HEK293 (cell line): ENCODE measurements around the gene PHLDB1.
A peak's percentile ranks its signal among the peaks of the same experiment; 100 is the strongest.

Source experiments
- HOXD13 ChIP-seq: sonication (generic); formaldehyde crosslinking; IDR thresholded peaks from 2 replicates; pipeline ENCODE4 v1.8.0; 2022; ENCODE audit warnings: missing genetic modification reagents, borderline replicate concordance
- KLF16 ChIP-seq: fragments of 450-650 bp; formaldehyde crosslinking; IDR thresholded peaks from 2 replicates; pipeline ENCODE4 v1.5.1; 2017; ENCODE audit warnings: missing biosample characterization, missing genetic modification characterization
- RBAK ChIP-seq: fragments of 450-650 bp; formaldehyde crosslinking; IDR thresholded peaks from 2 replicates; pipeline ENCODE4 v1.5.1; 2016; ENCODE audit warnings: missing biosample characterization, missing genetic modification characterization
- SP7 ChIP-seq: fragments of 450-650 bp; formaldehyde crosslinking; IDR thresholded peaks from 2 replicates; pipeline ENCODE4 v1.5.1; 2016; ENCODE audit warnings: missing biosample characterization, missing genetic modification characterization
- ZBTB1 ChIP-seq: fragments of 450-650 bp; formaldehyde crosslinking; IDR thresholded peaks from 2 replicates; pipeline ENCODE4 v1.5.1; 2016; ENCODE audit warnings: missing biosample characterization, missing genetic modification characterization
- ZNF138 ChIP-seq: fragments of 450-650 bp; formaldehyde crosslinking; IDR thresholded peaks from 2 replicates; pipeline ENCODE4 v1.5.1; 2016; ENCODE audit warnings: missing biosample characterization, missing genetic modification characterization, borderline replicate concordance
- ZNF140 ChIP-seq: fragments of 450-650 bp; formaldehyde crosslinking; IDR thresholded peaks from 2 replicates; pipeline ENCODE4 v1.5.1; 2016; ENCODE audit warnings: missing biosample characterization, missing genetic modification characterization
- ZNF146 ChIP-seq: fragments of 450-650 bp; formaldehyde crosslinking; IDR thresholded peaks from 2 replicates; pipeline ENCODE4 v1.5.1; 2016; ENCODE audit warnings: missing biosample characterization, missing genetic modification characterization
- ZNF24 ChIP-seq: fragments of 450-650 bp; formaldehyde crosslinking; IDR thresholded peaks from 2 replicates; pipeline ENCODE4 v1.5.1; 2016; ENCODE audit warnings: missing biosample characterization, missing genetic modification characterization
- ZNF311 ChIP-seq: fragments of 450-650 bp; formaldehyde crosslinking; IDR thresholded peaks from 2 replicates; pipeline ENCODE4 v1.5.1; 2017; ENCODE audit warnings: missing biosample characterization, missing genetic modification characterization, borderline replicate concordance
- ZNF335 ChIP-seq: fragments of 450-650 bp; formaldehyde crosslinking; conservative IDR thresholded peaks from 2 replicates; pipeline ENCODE4 v1.5.1; 2016; ENCODE audit warnings: missing biosample characterization, missing genetic modification characterization
- ZNF548 ChIP-seq: fragments of 450-650 bp; formaldehyde crosslinking; IDR thresholded peaks from 2 replicates; pipeline ENCODE4 v1.5.1; 2016; ENCODE audit warnings: missing biosample characterization, missing genetic modification characterization
- ZNF560 ChIP-seq: fragments of 450-650 bp; formaldehyde crosslinking; IDR thresholded peaks from 2 replicates; pipeline ENCODE4 v1.5.1; 2017; ENCODE audit warnings: missing biosample characterization, missing genetic modification characterization, borderline replicate concordance
- ZNF585B ChIP-seq: fragments of 450-650 bp; formaldehyde crosslinking; IDR thresholded peaks from 2 replicates; pipeline ENCODE4 v1.5.1; 2016; ENCODE audit warnings: missing biosample characterization, missing genetic modification characterization
- ZNF610 ChIP-seq: fragments of 450-650 bp; formaldehyde crosslinking; IDR thresholded peaks from 2 replicates; pipeline ENCODE4 v1.5.1; 2016; ENCODE audit warnings: missing biosample characterization, missing genetic modification characterization, borderline replicate concordance
- ZNF747 ChIP-seq: fragments of 450-650 bp; formaldehyde crosslinking; IDR thresholded peaks from 2 replicates; pipeline ENCODE4 v1.5.1; 2016; ENCODE audit warnings: missing biosample characterization, missing genetic modification characterization
- ZNF768 ChIP-seq: fragments of 450-650 bp; formaldehyde crosslinking; IDR thresholded peaks from 2 replicates; pipeline ENCODE4 v1.5.1; 2018; ENCODE audit warnings: missing biosample characterization, mild to moderate bottlenecking, missing genetic modification characterization
- ZSCAN30 ChIP-seq: fragments of 450-650 bp; IDR thresholded peaks from 2 replicates; pipeline ENCODE4 v1.5.1; 2018; ENCODE audit warnings: missing biosample characterization, mild to moderate bottlenecking, missing genetic modification characterization, moderate library complexity
- TF ChIP-seq, protein P1 (sequence below): fragments of 450-650 bp; formaldehyde crosslinking; IDR thresholded peaks from 2 replicates; pipeline ENCODE4 v1.5.0; 2017; ENCODE audit warnings: missing biosample characterization, missing genetic modification characterization, borderline replicate concordance
- TF ChIP-seq, protein P2 (sequence below): fragments of 450-650 bp; formaldehyde crosslinking; conservative IDR thresholded peaks from 2 replicates; pipeline ENCODE4 v1.5.1; 2016; ENCODE audit warnings: low read depth, missing biosample characterization, missing genetic modification characterization
- TF ChIP-seq, protein P3 (sequence below): fragments of 450-650 bp; formaldehyde crosslinking; IDR thresholded peaks from 2 replicates; pipeline ENCODE4 v1.5.1; 2016; ENCODE audit warnings: missing biosample characterization, missing genetic modification characterization
- TF ChIP-seq, protein P4 (sequence below): IDR thresholded peaks from 2 replicates; pipeline ENCODE4 v1.6.1; 2011; ENCODE audit warnings: mild to moderate bottlenecking, low read depth, low read length, borderline replicate concordance
- TF ChIP-seq, protein P5 (sequence below): fragments of 450-650 bp; formaldehyde crosslinking; IDR thresholded peaks from 2 replicates; pipeline ENCODE4 v1.5.1; 2016; ENCODE audit warnings: missing biosample characterization, missing genetic modification characterization
- TF ChIP-seq, protein P6 (sequence below): fragments of 450-650 bp; formaldehyde crosslinking; IDR thresholded peaks from 2 replicates; pipeline ENCODE4 v1.5.1; 2016; ENCODE audit warnings: missing biosample characterization, missing genetic modification characterization

Gene PHLDB1

DNA sequence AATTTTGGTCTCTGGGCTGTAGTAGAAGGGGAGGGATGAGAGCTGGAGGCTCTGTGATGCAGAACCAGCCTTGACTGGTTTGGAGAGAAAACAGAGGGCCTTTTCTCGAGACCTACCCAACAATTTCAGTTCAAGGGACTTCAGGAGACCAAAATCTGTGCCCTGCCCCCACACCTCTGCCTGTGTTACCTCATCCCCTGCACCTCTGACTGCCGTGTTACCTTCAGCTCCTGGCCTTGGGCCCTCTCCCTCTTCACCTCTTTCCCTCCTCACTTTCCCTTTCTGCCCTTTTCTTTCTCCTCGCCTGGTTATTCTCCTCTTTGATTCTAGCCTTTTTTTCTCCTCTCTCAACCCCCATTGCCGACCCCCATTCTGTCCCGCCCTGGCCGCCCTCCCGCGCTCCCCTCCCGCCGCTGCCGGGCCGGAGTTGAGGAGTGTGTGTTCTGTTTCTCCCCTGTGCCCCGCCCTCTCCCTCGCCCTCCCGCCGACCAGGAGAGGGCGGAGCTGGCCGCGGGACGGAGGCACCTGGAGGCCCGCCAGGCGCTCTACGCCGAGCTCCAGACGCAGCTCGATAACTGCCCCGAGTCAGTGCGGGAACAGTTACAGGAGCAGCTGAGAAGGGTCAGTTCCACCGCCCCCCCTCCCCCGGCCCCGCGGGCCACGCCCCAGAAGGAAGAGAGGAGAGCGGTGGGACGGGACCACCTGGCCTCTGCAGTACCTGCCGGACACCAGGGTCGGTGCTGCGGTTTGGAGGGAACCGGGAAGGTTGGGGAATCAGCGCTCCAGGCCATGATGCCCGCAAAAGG, 27.2 kb downstream of the PHLDB1 start (continued):
- TF ChIP-seq, protein P1, sequence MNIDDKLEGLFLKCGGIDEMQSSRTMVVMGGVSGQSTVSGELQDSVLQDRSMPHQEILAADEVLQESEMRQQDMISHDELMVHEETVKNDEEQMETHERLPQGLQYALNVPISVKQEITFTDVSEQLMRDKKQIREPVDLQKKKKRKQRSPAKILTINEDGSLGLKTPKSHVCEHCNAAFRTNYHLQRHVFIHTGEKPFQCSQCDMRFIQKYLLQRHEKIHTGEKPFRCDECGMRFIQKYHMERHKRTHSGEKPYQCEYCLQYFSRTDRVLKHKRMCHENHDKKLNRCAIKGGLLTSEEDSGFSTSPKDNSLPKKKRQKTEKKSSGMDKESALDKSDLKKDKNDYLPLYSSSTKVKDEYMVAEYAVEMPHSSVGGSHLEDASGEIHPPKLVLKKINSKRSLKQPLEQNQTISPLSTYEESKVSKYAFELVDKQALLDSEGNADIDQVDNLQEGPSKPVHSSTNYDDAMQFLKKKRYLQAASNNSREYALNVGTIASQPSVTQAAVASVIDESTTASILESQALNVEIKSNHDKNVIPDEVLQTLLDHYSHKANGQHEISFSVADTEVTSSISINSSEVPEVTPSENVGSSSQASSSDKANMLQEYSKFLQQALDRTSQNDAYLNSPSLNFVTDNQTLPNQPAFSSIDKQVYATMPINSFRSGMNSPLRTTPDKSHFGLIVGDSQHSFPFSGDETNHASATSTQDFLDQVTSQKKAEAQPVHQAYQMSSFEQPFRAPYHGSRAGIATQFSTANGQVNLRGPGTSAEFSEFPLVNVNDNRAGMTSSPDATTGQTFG (tag by site-specific recombination) = no peak
- no peak for TF ChIP-seq ZNF548 (tag by site-specific recombination)
- peak; percentile 80 for TF ChIP-seq ZNF335 (tag by site-specific recombination)
- no peak for TF ChIP-seq ZNF768 (tag by site-specific recombination)
- no peak for TF ChIP-seq ZNF585B (tag by site-specific recombination)
- 0 out of 2 replicates have a peak, but pooled peaks have one; percentile 7 for TF ChIP-seq ZNF146 (tag by site-specific recombination)
- TF ChIP-seq, protein P2, sequence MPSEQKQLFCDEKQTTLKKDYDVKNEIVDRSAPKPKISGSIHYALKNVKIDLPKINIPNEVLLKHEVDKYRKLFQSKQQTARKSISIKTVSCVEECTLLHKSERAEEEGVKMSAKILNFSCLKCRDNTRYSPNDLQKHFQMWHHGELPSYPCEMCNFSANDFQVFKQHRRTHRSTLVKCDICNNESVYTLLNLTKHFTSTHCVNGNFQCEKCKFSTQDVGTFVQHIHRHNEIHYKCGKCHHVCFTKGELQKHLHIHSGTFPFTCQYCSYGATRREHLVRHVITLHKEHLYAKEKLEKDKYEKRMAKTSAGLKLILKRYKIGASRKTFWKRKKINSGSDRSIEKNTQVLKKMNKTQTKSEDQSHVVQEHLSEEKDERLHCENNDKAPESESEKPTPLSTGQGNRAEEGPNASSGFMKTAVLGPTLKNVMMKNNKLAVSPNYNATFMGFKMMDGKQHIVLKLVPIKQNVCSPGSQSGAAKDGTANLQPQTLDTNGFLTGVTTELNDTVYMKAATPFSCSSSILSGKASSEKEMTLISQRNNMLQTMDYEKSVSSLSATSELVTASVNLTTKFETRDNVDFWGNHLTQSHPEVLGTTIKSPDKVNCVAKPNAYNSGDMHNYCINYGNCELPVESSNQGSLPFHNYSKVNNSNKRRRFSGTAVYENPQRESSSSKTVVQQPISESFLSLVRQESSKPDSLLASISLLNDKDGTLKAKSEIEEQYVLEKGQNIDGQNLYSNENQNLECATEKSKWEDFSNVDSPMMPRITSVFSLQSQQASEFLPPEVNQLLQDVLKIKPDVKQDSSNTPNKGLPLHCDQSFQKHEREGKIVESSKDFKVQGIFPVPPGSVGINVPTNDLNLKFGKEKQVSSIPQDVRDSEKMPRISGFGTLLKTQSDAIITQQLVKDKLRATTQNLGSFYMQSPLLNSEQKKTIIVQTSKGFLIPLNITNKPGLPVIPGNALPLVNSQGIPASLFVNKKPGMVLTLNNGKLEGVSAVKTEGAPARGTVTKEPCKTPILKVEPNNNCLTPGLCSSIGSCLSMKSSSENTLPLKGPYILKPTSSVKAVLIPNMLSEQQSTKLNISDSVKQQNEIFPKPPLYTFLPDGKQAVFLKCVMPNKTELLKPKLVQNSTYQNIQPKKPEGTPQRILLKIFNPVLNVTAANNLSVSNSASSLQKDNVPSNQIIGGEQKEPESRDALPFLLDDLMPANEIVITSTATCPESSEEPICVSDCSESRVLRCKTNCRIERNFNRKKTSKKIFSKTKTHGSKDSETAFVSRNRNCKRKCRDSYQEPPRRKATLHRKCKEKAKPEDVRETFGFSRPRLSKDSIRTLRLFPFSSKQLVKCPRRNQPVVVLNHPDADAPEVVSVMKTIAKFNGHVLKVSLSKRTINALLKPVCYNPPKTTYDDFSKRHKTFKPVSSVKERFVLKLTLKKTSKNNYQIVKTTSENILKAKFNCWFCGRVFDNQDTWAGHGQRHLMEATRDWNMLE (tag by site-specific recombination) = no peak
- no peak for TF ChIP-seq ZNF311 (tag by site-specific recombination)
- TF ChIP-seq ZNF747 (tag by site-specific recombination) = no peak
- TF ChIP-seq, protein P3, sequence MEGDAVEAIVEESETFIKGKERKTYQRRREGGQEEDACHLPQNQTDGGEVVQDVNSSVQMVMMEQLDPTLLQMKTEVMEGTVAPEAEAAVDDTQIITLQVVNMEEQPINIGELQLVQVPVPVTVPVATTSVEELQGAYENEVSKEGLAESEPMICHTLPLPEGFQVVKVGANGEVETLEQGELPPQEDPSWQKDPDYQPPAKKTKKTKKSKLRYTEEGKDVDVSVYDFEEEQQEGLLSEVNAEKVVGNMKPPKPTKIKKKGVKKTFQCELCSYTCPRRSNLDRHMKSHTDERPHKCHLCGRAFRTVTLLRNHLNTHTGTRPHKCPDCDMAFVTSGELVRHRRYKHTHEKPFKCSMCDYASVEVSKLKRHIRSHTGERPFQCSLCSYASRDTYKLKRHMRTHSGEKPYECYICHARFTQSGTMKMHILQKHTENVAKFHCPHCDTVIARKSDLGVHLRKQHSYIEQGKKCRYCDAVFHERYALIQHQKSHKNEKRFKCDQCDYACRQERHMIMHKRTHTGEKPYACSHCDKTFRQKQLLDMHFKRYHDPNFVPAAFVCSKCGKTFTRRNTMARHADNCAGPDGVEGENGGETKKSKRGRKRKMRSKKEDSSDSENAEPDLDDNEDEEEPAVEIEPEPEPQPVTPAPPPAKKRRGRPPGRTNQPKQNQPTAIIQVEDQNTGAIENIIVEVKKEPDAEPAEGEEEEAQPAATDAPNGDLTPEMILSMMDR (tag by site-specific recombination) = peak; percentile 29
- TF ChIP-seq, protein P4, sequence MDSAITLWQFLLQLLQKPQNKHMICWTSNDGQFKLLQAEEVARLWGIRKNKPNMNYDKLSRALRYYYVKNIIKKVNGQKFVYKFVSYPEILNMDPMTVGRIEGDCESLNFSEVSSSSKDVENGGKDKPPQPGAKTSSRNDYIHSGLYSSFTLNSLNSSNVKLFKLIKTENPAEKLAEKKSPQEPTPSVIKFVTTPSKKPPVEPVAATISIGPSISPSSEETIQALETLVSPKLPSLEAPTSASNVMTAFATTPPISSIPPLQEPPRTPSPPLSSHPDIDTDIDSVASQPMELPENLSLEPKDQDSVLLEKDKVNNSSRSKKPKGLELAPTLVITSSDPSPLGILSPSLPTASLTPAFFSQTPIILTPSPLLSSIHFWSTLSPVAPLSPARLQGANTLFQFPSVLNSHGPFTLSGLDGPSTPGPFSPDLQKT = no peak
- TF ChIP-seq, protein P5, sequence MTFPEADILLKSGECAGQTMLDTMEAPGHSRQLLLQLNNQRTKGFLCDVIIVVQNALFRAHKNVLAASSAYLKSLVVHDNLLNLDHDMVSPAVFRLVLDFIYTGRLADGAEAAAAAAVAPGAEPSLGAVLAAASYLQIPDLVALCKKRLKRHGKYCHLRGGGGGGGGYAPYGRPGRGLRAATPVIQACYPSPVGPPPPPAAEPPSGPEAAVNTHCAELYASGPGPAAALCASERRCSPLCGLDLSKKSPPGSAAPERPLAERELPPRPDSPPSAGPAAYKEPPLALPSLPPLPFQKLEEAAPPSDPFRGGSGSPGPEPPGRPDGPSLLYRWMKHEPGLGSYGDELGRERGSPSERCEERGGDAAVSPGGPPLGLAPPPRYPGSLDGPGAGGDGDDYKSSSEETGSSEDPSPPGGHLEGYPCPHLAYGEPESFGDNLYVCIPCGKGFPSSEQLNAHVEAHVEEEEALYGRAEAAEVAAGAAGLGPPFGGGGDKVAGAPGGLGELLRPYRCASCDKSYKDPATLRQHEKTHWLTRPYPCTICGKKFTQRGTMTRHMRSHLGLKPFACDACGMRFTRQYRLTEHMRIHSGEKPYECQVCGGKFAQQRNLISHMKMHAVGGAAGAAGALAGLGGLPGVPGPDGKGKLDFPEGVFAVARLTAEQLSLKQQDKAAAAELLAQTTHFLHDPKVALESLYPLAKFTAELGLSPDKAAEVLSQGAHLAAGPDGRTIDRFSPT = no peak
- peak; percentile 27; the same call in 1 of the 2 replicates for TF ChIP-seq KLF16 (tag by site-specific recombination)
- TF ChIP-seq ZNF560 (tag by site-specific recombination) = no peak
- no peak for TF ChIP-seq ZNF140 (tag by site-specific recombination)
- no peak for TF ChIP-seq ZNF138 (tag by site-specific recombination)
- TF ChIP-seq RBAK (tag by site-specific recombination) = 0 out of 2 replicates have a peak, but pooled peaks have one; percentile 24
- TF ChIP-seq SP7 (tag by site-specific recombination) = peak; percentile 70
- no peak for TF ChIP-seq HOXD13 (CRISPR knock-in tag)
- TF ChIP-seq, protein P6, sequence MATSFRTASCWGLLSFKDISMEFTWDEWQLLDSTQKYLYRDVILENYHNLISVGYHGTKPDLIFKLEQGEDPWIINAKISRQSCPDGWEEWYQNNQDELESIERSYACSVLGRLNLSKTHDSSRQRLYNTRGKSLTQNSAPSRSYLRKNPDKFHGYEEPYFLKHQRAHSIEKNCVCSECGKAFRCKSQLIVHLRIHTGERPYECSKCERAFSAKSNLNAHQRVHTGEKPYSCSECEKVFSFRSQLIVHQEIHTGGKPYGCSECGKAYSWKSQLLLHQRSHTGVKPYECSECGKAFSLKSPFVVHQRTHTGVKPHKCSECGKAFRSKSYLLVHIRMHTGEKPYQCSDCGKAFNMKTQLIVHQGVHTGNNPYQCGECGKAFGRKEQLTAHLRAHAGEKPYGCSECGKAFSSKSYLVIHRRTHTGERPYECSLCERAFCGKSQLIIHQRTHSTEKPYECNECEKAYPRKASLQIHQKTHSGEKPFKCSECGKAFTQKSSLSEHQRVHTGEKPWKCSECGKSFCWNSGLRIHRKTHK = no peak
- TF ChIP-seq ZNF24 (tag by site-specific recombination) = peak; percentile 59; the same call in 1 of the 2 replicates
- TF ChIP-seq ZSCAN30 = 0 out of 2 replicates have a peak, but pooled peaks have one; percentile 29
- no peak for TF ChIP-seq ZBTB1 (tag by site-specific recombination)
- no peak for TF ChIP-seq ZNF610 (tag by site-specific recombination)
